Activated T-cell treated with anti-CD3 and anti-CD28 coated beads, Interleukin-2, amount 50 U/mL, for 4 hours (primary cell): Measurements from ENCODE around the gene PRTG. TPM values are rescaled to one million over a fixed set of nuclear protein-coding genes. Genes with fewer than 3 reads are reported as not detected.

Source experiments
- ATAC-seq, 2 donors: fragments of 200-7000 bp; cut with Tn5 transposase; one replicate each; pipeline ENCODE4 v1.10.0; 2021
- DNase-seq: peaks from one replicate; pipeline ENCODE4 v3.0.0-alpha.2; 2020
- H3K27me3 Mint-ChIP-seq: one replicate; pipeline ENCODE4 v1.8.0; 2021; ENCODE audit warnings: low read depth, mixed read lengths
- H3K36me3 Mint-ChIP-seq: one replicate; pipeline ENCODE4 v1.8.0; 2022; ENCODE audit warnings: mixed read lengths; ENCODE audit not compliant: insufficient read depth
- H3K4me1 Mint-ChIP-seq: one replicate; pipeline ENCODE4 v1.8.0; 2021; ENCODE audit warnings: low read depth, mixed read lengths
- H3K4me3 Mint-ChIP-seq: one replicate; pipeline ENCODE4 v1.8.0; 2021; ENCODE audit warnings: mild to moderate bottlenecking, moderate library complexity, mixed read lengths
- H3K9me3 Mint-ChIP-seq: one replicate; pipeline ENCODE4 v1.8.0; 2021; ENCODE audit warnings: mixed read lengths
- total RNA-seq, 3 donors: library from RNA; stranded (reverse); gene quantifications; one replicate each; pipeline ENCODE4 v1.2.1, GENCODE V29; 2021

Gene PRTG
- total RNA-seq, 3 donors from 2014 or later, result not detected

DNA sequence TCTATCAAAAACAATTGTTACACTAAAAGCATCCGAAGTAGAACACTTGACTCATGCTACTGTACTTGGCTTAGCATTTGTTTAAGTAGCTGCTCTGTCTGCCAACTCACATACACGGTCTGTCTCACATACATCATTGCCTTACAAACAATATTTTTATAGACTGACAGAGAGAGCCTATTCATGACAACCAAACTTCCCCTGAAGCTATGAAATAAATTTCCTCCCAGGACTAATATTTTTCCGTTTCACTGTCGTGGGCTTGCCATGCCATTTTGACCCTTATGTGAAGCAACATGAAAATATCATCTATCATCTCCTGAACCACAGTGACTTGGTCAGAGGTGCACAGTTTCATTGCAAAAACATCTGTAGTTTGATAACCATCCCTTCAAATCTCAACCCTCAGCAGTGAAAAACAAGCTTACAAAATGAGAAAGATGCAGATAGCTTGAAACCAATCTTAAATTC, 88.4 kb downstream of the PRTG start:
- H3K9me3 Mint-ChIP-seq, result no peaks in the 10 kb centered on the region
- no peak for ATAC-seq
- H3K4me3 Mint-ChIP-seq, result no peak overlapping the region
- H3K27me3 Mint-ChIP-seq, result no peaks in the 10 kb centered on the region
- no peak for DNase-seq
- no peaks in the 10 kb centered on the region for H3K4me1 Mint-ChIP-seq
- H3K36me3 Mint-ChIP-seq, result no peaks in the 10 kb centered on the region

DNA sequence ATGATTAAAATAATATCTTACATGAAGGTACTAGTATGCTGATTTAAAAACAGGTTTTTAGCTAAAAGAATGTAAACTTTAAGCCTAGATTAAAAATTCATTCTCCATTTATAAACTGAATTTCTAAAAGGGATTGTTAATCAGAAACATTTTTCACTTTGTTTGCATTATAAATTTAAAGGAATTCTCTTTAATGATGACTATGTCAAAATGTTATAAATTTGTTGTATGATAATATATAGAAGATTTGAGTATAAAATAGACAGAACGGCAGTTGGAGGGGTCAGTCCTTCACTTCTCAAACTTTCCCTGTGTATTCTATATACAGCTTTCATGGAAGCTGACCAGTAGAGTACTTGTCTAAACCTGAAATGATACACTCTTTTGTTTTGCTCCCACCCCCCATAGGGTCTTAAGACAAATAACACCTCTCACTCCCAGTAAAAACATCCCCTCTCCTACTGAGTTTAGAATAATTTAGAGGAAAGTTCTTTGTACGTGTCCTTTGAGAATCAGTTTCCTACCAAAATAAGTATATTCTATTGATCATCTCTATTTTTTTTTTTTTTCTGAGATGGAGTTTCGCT, 90.0 kb downstream of the PRTG start:
- Mint-ChIP-seq H3K27me3 (no peaks in the 10 kb centered on the region), H3K4me3 (no peak overlapping the region), H3K9me3 (no peaks in the 10 kb centered on the region), H3K36me3 (no peaks in the 10 kb centered on the region), H3K4me1 (no peaks in the 10 kb centered on the region)
- no peak for DNase-seq
- no peak for ATAC-seq

DNA sequence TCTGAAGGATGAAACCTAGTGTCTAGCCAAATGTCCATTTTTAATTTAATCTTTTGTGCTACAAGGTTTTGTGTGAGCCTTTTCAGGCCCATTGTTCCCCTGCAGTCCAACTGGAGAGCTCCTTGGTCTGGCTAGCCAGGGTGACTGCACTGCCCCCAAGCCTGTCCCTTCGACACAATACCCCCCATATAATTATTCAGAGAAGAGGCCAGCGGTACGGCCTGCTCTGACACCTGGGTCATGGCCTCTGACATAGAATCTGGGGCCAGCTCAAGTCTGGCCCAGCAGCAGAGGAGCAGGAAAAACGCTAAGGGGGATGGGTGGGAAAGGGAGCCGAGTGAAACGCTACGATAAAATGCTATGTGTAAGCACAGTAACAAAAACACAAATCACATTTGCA, 90.6 kb downstream of the PRTG start:
- Mint-ChIP-seq H3K9me3 (no peaks in the 10 kb centered on the region), H3K4me3 (no peak overlapping the region), H3K36me3 (no peaks in the 10 kb centered on the region), H3K27me3 (no peaks in the 10 kb centered on the region), H3K4me1 (no peaks in the 10 kb centered on the region)
- DNase-seq, result no peak
- ATAC-seq, result no peak

DNA sequence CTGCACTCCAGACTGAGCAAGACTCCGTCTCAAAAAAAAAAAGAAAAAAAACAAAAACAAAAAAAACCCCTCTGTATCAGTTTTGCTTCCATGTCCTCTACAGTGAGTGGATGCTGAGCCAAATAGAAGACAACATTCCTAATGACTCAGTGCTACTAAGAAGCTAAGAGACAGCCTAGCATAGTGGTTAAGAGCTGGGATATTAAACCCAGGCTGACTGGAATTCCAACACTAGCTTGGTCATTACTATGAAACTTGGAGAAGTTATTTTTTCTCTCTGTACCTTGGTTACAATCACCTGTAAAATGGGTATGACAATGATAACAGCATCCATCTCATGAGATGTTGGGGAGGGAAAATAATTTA, 93.9 kb downstream of the PRTG start:
- no peaks in the 10 kb centered on the region for H3K27me3 Mint-ChIP-seq
- no peak for DNase-seq
- no peak overlapping the region for H3K4me3 Mint-ChIP-seq
- no peaks in the 10 kb centered on the region for H3K36me3 Mint-ChIP-seq
- no peak for ATAC-seq
- H3K9me3 Mint-ChIP-seq, result no peaks in the 10 kb centered on the region
- no peaks in the 10 kb centered on the region for H3K4me1 Mint-ChIP-seq

GRCh38 chr15:55638764-55639163, 104.2 kb downstream of the PRTG start:
- H3K4me3 Mint-ChIP-seq, result no peak overlapping the region
- peaks cover 5% of the 10 kb centered on the region for H3K27me3 Mint-ChIP-seq
- H3K36me3 Mint-ChIP-seq, result no peaks in the 10 kb centered on the region
- H3K4me1 Mint-ChIP-seq, result no peaks in the 10 kb centered on the region
- ATAC-seq, result no peak
- no peaks in the 10 kb centered on the region for H3K9me3 Mint-ChIP-seq
- no peak for DNase-seq

- Mint-ChIP-seq H3K4me3 (no peak overlapping the region), H3K9me3 (no peaks in the 10 kb centered on the region), H3K27me3 (peaks cover 9% of the 10 kb centered on the region), H3K4me1 (no peaks in the 10 kb centered on the region), H3K36me3 (no peaks in the 10 kb centered on the region)
- no peak for DNase-seq
- ATAC-seq, result no peak
Measured at GRCh38 chr15:55637086-55637485, 105.9 kb downstream of the PRTG start.

GRCh38 chr15:55633731-55634130, 109.2 kb downstream of the PRTG start:
- Mint-ChIP-seq H3K36me3 (no peaks in the 10 kb centered on the region), H3K4me3 (no peak overlapping the region), H3K4me1 (no peaks in the 10 kb centered on the region), H3K27me3 (peaks cover 5% of the 10 kb centered on the region), H3K9me3 (no peaks in the 10 kb centered on the region)
- ATAC-seq (no peak), DNase-seq (no peak)

DNA sequence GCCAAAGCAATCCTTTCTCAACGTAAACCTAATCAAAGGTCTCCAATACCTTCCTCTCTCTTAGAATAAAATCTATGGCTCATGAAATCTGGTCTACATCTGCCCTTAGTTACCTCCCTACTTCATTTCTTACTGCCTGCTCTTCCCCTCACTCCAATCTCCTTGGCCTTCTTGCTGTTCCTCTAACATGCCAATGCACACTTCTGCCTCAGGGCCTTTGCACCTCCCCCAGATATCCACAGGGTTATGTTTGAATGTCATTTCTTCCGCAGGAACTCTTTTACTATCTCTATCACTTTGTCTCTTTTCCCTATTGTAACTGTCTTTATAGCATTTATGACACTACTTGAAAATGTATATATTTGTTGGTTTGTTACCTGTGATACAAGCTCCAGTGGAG, 110.5 kb downstream of the PRTG start:
- no peak for DNase-seq
- Mint-ChIP-seq H3K36me3 (no peaks in the 10 kb centered on the region), H3K4me1 (no peaks in the 10 kb centered on the region), H3K9me3 (no peaks in the 10 kb centered on the region), H3K4me3 (no peak overlapping the region), H3K27me3 (peaks cover 9% of the 10 kb centered on the region)
- ATAC-seq, result no peak

- Mint-ChIP-seq H3K9me3 (no peaks in the 10 kb centered on the region), H3K4me3 (no peak overlapping the region), H3K27me3 (peaks cover 9% of the 10 kb centered on the region), H3K36me3 (no peaks in the 10 kb centered on the region), H3K4me1 (no peaks in the 10 kb centered on the region)
- no peak for ATAC-seq
- no peak for DNase-seq
Measured at GRCh38 chr15:55630858-55631257, 112.1 kb downstream of the PRTG start.

- Mint-ChIP-seq H3K36me3 (no peaks in the 10 kb centered on the region), H3K9me3 (no peaks in the 10 kb centered on the region)
- ATAC-seq, result no peak
Measured at GRCh38 chr15:55628369-55628730, 114.6 kb downstream of the PRTG start.

DNA sequence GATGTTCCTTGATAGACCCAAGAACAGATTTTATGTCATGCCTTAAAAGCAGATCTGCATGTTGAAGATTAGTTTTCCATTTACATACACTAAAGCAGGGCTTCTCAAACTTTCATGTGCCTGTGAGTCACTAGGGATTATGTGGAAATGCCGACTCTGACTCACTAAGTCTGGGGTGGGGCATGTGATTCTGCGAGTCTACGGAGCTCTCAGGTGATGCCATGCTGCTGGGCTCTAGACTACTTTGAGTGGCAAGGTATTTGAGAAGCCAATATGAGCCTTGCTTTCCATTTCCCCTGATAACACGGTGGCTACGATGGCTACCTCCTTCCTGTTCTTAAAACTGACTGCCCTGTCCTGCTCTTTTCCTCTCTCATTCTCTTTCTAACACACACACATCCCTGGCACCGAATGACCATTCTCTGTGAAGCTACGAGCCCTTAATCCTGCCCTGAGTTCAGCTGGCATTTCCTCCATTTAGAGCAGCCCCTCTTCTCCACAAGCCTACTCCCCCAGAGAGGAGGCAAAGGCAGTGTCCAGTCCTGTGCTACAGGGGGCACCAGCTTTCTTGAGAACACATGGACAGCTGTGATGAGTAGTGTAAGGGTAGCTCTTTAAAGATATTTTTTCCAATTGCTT, 115.1 kb downstream of the PRTG start:
- no peaks in the 10 kb centered on the region for H3K4me1 Mint-ChIP-seq
- H3K4me3 Mint-ChIP-seq, result no peak overlapping the region
- ATAC-seq, result no peak
- no peaks in the 10 kb centered on the region for H3K36me3 Mint-ChIP-seq
- peaks cover 7% of the 10 kb centered on the region for H3K27me3 Mint-ChIP-seq
- H3K9me3 Mint-ChIP-seq, result no peaks in the 10 kb centered on the region
- no peak for DNase-seq

More at GRCh38 chr15:55628369-55628730, 114.6 kb downstream of the PRTG start:
- Mint-ChIP-seq H3K4me3 (no peak overlapping the region), H3K27me3 (peaks cover 7% of the 10 kb centered on the region), H3K4me1 (no peaks in the 10 kb centered on the region)
- DNase-seq, result no peak

DNA sequence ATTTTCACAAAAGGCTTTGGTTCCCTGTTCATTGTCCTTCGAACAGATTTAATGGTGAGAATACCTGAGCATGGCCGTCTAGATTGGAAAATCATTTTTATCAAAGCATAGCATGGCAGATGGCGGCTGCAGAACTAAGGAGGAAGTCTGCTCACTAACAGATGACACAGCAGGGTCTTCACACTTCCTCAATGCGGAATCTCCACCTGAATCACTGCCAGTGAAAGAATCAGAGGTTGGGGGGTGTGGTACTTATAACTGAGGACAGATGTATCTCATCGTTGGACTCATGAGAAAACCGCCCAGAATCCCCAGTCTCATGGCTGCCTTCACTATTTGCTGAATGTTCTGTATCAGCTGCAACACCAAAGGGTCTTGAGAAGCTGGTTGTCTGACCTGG, 123.2 kb downstream of the PRTG start:
- no peaks in the 10 kb centered on the region for H3K36me3 Mint-ChIP-seq
- H3K4me3 Mint-ChIP-seq, result no peak overlapping the region
- no peaks in the 10 kb centered on the region for H3K4me1 Mint-ChIP-seq
- peaks cover 10% of the 10 kb centered on the region for H3K27me3 Mint-ChIP-seq
- DNase-seq (no peak), ATAC-seq (no peak)
- no peaks in the 10 kb centered on the region for H3K9me3 Mint-ChIP-seq

GRCh38 chr15:55618387-55618786, 124.6 kb downstream of the PRTG start:
- H3K4me3 Mint-ChIP-seq, result no peak overlapping the region
- H3K36me3 Mint-ChIP-seq, result no peaks in the 10 kb centered on the region
- no peaks in the 10 kb centered on the region for H3K4me1 Mint-ChIP-seq
- ATAC-seq (no peak), DNase-seq (no peak)
- H3K27me3 Mint-ChIP-seq, result peaks cover 19% of the 10 kb centered on the region
- no peaks in the 10 kb centered on the region for H3K9me3 Mint-ChIP-seq

GRCh38 chr15:55615445-55615844, 127.5 kb downstream of the PRTG start:
- no peaks in the 10 kb centered on the region for H3K4me1 Mint-ChIP-seq
- H3K9me3 Mint-ChIP-seq, result no peaks in the 10 kb centered on the region
- DNase-seq (no peak), ATAC-seq (no peak)
- peaks cover 28% of the 10 kb centered on the region for H3K27me3 Mint-ChIP-seq
- H3K4me3 Mint-ChIP-seq, result no peak overlapping the region
- H3K36me3 Mint-ChIP-seq, result no peaks in the 10 kb centered on the region

GRCh38 chr15:55613727-55614126, 129.2 kb downstream of the PRTG start:
- Mint-ChIP-seq H3K36me3 (no peaks in the 10 kb centered on the region), H3K9me3 (no peaks in the 10 kb centered on the region), H3K4me3 (no peak overlapping the region), H3K4me1 (no peaks in the 10 kb centered on the region), H3K27me3 (peaks cover 24% of the 10 kb centered on the region)
- ATAC-seq (no peak), DNase-seq (no peak)
